Measurements from ENCODE around the gene GOLGA6C.

DNA sequence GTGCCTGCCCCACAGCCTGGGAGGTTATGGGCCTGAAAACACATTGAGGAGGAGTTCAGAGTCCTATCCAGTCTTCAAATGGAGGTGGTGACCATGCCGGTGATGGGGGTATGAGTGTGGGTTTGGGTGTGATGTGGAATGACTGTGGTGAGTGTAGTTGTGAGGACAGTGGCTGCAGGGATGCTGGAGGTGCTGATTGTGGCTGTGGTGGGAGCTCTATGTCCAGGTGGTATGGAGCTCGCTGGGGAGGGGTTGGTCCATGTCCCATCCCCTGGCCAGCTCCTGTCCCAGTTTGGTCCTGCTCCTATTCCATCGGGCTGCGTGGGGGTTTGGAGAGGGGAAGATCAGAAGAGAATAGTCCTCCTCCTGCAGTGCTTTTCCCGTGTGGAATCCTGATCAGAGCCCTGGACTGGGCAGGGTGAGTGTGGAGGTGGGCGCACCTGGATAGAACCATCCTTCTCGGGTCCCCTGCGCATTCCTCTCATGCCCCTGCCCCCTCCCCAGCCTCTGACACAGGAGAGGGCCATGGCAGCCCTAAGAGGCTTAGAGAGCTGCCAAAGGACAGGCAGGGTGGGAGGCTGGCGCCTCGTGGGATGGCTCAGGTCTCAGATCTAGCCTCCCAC lies 23.0 kb upstream of the GOLGA6C start:
- no peak for TF ChIP-seq POLR2A (IDR thresholded peaks at IDR 0.05)
- TF ChIP-seq, protein P1, sequence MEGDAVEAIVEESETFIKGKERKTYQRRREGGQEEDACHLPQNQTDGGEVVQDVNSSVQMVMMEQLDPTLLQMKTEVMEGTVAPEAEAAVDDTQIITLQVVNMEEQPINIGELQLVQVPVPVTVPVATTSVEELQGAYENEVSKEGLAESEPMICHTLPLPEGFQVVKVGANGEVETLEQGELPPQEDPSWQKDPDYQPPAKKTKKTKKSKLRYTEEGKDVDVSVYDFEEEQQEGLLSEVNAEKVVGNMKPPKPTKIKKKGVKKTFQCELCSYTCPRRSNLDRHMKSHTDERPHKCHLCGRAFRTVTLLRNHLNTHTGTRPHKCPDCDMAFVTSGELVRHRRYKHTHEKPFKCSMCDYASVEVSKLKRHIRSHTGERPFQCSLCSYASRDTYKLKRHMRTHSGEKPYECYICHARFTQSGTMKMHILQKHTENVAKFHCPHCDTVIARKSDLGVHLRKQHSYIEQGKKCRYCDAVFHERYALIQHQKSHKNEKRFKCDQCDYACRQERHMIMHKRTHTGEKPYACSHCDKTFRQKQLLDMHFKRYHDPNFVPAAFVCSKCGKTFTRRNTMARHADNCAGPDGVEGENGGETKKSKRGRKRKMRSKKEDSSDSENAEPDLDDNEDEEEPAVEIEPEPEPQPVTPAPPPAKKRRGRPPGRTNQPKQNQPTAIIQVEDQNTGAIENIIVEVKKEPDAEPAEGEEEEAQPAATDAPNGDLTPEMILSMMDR (IDR thresholded peaks at IDR 0.05), result no peak

All from Peyer's patch (tissue), 4 donors.